ENCODE data around the gene FNIP1. TPM values are rescaled to one million over a fixed set of nuclear protein-coding genes. Genes with fewer than 3 reads are reported as not detected.

The FNIP1 gene
- total RNA-seq, 6 experiments from 2014 or later, result 14.2 to 25.2 (median 20.9) TPM

DNA sequence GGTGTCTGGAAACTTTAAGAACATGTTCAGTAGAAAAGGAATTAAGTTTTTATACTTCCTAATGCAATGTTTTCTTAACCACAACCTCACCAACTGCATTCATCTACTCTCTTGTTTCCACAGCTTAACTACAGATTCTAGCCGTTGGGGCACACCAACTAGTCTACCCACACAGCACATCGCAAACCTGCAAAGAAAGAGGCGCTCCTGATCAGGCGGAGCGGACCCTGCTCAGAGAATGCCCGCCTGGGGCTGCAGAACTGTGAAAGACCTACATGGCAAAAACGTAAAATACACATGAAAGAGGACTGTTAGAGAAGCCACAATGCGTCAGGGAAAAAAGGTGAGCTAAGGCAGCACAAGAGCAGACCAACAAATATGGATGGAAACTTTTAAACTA, 86.4 kb downstream of the FNIP1 start:
- Histone ChIP-seq H3K4me1 (no peaks in the 10 kb centered on the region), H3K36me3 (peaks cover 0 to 14% (median 5%) of the 10 kb centered on the region in 4 donors), H3K27me3 (no peaks in the 10 kb centered on the region), H3K27ac (no peak overlapping the region), H3K9me3 (no peaks in the 10 kb centered on the region), H3K4me3 (no peak overlapping the region)
- no peak for DNase-seq
- no peak for ATAC-seq
- 90% methylated on average over 8 of the region's 8 CpGs for WGBS (ENCODE audit: insufficient coverage, low coverage, low lambda C conversion rate, missing lambda C conversion rate)
- TF ChIP-seq POLR2A (IDR thresholded peaks at IDR 0.05) (no peak), CTCF (IDR thresholded peaks at IDR 0.05) (no peak)
- intact Hi-C loops (cut with DNase I), result no loop called here

GRCh38 chr5:131709043-131709442, 87.8 kb downstream of the FNIP1 start:
- ATAC-seq (no peak), DNase-seq (no peak)
- Histone ChIP-seq H3K4me1 (no peaks in the 10 kb centered on the region), H3K36me3 (peaks cover 0 to 26% (median 9%) of the 10 kb centered on the region in 4 donors), H3K27ac (no peak overlapping the region), H3K27me3 (no peaks in the 10 kb centered on the region), H3K9me3 (no peaks in the 10 kb centered on the region), H3K4me3 (no peak overlapping the region)
- intact Hi-C loops (cut with DNase I), result no loop called here
- 93% methylated on average over 3 of the region's 3 CpGs for WGBS (ENCODE audit: insufficient coverage, low coverage, low lambda C conversion rate, missing lambda C conversion rate)
- TF ChIP-seq POLR2A (IDR thresholded peaks at IDR 0.05) (no peak), CTCF (IDR thresholded peaks at IDR 0.05) (no peak)

DNA sequence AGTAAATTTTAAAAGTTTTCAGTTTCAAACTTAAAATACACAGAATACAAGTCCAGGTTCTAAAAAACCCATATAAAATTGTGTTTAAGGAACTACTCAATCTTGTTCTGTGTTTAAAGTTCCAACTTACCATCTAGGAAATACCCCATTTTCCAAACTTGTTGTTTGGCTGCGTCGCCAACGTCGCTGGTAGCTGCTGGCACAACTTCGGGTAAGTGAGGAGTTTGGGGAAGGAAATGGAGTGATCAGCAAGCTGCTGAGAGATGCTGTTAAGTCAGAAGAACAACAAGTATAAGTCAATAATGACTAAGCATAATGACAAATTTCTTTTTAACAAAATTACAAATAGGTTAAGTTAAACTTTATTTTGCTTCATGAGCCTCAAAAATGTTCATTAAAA, 90.5 kb downstream of the FNIP1 start:
- H3K27ac ChIP-seq, result peak overlapping the region in 1 of 3 donors; percentile 22
- H3K27me3 ChIP-seq, result no peaks in the 10 kb centered on the region

DNA sequence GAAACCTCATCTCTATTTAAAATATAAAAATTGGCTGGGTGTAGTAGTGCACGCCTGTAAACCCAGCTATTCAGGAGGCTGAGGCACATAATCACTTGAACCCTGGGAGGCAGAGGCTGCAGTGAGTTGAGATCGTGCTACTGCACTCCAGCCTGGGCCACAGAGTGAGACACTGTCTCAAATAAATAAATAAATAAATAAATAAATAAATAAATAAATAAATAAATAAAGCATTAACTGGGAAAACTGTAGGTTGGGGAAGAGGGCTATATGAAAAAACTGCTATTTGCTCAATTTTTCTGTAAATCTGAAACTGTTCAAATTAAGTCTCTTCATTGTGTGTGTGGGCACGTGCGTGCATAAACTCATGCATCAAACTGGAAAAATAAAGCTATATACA, 101.9 kb downstream of the FNIP1 start:
- H3K9me3 ChIP-seq, result no peaks in the 10 kb centered on the region
- intact Hi-C loops (cut with DNase I), result no loop called here
- peaks cover 0 to 20% (median 0%) of the 10 kb centered on the region in 4 donors for H3K36me3 ChIP-seq
- no peaks in the 10 kb centered on the region for H3K4me1 ChIP-seq
- no peaks in the 10 kb centered on the region for H3K27me3 ChIP-seq
- no peak overlapping the region for H3K27ac ChIP-seq
- WGBS (ENCODE audit: insufficient coverage, low coverage, low lambda C conversion rate, missing lambda C conversion rate), result 96% methylated on average over 4 of the region's 4 CpGs
- no peak for TF ChIP-seq POLR2A (IDR thresholded peaks at IDR 0.05)
- TF ChIP-seq CTCF (IDR thresholded peaks at IDR 0.05), result no peak
- ATAC-seq, result no peak
- H3K4me3 ChIP-seq, result no peak overlapping the region
- no peak for DNase-seq

More for the DNA sequence above, 90.5 kb downstream of the FNIP1 start:
- H3K4me3 ChIP-seq, result no peak overlapping the region
- intact Hi-C loops (cut with DNase I), result no loop called here
- no peaks in the 10 kb centered on the region for H3K4me1 ChIP-seq
- peak in 1 of 4 donors; percentile 29 for ATAC-seq
- TF ChIP-seq POLR2A (IDR thresholded peaks at IDR 0.05) (no peak), CTCF (IDR thresholded peaks at IDR 0.05) (no peak)
- H3K36me3 ChIP-seq, result peaks cover 0 to 45% (median 23%) of the 10 kb centered on the region in 4 donors
- H3K9me3 ChIP-seq, result no peaks in the 10 kb centered on the region
- no peak for DNase-seq
- WGBS (ENCODE audit: insufficient coverage, low coverage, low lambda C conversion rate, missing lambda C conversion rate), result 84% methylated on average over 5 of the region's 5 CpGs

DNA sequence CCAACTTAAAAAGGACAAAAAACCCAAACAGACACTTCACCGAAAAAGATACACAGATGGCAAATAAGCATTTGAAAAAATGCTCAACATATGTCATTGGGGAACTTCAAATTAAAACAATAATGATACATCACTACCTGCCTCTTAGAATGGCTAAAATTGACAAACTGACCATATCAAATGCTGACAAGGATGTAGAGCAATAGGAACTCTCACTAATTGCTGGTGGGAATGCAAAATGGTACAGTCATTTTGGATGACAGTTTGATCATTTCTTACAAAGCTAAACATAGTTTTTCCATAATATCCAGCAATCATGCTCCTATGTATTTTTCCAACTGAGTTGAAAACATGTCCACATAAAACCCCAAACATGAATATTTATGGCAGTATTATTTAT, 102.9 kb downstream of the FNIP1 start:
- H3K27me3 ChIP-seq, result no peaks in the 10 kb centered on the region
- intact Hi-C loops (cut with DNase I), result no loop called here
- H3K4me1 ChIP-seq, result no peaks in the 10 kb centered on the region
- peaks cover 0 to 20% (median 0%) of the 10 kb centered on the region in 4 donors for H3K36me3 ChIP-seq
- ATAC-seq (no peak), DNase-seq (no peak)
- no peaks in the 10 kb centered on the region for H3K9me3 ChIP-seq
- no peak overlapping the region for H3K4me3 ChIP-seq
- no peak for TF ChIP-seq CTCF (IDR thresholded peaks at IDR 0.05)
- no peak for TF ChIP-seq POLR2A (IDR thresholded peaks at IDR 0.05)
- H3K27ac ChIP-seq, result no peak overlapping the region
- 100% methylated on average over 1 of the region's 1 CpG for WGBS (ENCODE audit: insufficient coverage, low coverage, low lambda C conversion rate, missing lambda C conversion rate)
